NCI-H1092 treated with DMSO at 0.1 percent for 48 hours (cell line): Measurements from ENCODE around the gene GPR108.

ENCODE experiments used
- DNase-seq: peaks from one replicate; lab custom pipeline; 2025; lab: John Stamatoyannopoulos, UW

The GPR108 gene

DNA sequence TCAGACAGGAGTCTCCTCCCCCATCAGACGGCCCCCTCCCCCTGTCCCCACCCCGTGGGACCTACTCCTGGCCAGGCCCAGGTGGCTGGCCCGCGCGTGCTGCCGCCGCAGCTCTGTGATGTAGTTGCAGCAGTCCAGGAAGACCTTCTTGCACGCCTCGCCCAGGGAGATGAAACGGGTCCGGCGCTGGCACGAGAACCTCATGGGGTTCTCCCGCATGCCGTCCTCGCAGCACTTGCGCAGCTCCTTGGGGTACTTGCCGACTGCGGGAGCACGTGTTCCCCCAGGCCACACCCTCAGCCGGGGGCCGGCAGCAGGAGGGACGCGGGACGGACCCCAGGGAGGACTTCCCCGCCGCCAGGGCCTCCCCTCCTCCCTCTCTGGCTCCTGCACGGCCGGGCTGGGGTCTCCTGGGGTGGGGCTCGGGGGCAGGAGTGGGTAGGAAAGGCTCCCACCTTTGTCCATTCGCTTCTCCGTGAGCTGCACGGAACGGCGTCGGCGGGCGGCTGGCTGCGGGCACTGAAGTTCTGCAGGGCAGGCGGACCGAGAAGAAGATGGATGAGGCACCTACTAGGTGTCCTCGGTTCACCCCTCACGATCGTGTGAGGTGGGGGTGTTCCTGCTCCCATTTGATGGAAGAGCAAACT is 30.2 kb downstream of the GPR108 start:
- DNase-seq, result no peak

GRCh38 chr19:6706633-6706958 is 30.8 kb downstream of the GPR108 start:
- DNase-seq, result no peak

DNA sequence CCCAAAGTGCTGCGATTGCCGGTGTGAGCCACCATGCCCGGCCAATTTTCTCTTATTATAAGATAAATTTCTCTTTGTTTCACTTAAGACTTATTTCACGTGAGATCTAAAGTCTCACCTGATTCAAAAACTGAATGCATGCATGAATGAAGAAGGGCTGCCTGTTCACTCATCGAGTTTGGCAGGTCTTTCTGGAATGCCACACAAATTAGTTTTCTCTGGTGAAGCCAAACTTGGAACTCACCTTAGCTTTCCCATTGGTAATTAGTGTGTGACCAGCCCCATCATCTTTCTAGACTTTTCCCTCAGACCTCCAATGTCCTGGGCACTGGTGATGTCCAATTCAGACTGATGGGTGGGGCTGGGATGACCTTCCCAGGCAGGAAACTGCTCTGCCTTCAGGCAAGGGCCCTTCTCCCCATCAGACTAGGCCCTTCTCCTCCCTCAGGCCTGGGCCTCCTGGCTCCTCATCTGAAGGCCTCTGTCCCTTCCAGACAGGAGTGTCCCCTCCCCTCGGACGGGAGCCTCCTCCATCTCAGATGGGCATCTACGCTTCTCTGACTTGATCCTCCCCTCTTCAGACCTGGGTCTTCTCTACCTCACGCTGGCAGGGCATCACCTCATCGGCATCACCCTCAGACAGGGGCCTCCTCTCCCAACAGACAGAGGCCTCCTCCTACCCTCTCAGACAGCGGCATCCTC is 31.3 kb downstream of the GPR108 start:
- no peak for DNase-seq

- no peak for DNase-seq
Observed at GRCh38 chr19:6700586-6701316, 36.6 kb downstream of the GPR108 start.

DNA sequence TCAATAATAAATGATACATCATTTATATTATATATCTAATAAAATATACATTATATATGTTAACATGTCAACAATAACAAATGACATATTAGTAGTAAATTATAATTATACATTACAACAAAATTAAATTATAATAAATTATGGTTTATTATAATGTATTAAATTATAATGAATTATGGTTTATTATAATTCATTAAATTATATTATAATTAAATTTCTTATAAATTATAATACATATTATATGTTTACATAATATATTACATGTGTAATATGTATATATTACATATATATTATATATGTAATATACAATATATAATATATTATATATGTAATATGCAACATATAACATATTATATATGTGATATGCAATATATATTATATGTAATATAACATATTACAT is 37.4 kb downstream of the GPR108 start:
- DNase-seq, result no peak

- DNase-seq, result no peak
Observed at GRCh38 chr19:6697291-6697690, 40.1 kb downstream of the GPR108 start.

DNA sequence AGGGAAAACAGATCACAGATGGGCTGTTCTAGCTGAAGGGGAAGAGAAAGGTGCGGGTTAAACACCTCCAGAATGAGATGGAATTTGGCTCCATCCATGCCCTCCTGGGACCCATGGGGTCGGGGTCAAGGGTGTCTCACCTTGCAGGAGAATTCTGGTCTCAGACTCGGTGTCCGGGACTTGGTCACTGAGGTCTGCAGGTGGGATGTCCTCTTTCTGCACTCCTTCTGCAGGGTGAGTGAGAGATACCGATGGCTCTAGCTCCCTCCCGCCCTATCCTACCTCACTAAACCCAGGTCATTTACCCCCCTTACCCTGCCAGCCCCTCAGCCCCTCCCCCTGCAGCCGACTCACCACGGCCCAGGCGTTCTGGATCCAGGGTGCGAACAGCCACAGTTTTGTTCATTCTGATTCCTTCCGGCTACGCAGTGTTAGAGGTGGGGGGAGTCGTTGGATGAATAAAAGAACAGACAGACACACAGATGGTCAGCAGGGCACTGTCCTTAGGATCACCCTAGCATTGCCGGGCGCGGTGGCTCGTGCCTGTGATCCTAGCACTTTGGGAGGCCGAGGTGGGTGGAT is 41.0 kb downstream of the GPR108 start:
- no peak for DNase-seq

DNA sequence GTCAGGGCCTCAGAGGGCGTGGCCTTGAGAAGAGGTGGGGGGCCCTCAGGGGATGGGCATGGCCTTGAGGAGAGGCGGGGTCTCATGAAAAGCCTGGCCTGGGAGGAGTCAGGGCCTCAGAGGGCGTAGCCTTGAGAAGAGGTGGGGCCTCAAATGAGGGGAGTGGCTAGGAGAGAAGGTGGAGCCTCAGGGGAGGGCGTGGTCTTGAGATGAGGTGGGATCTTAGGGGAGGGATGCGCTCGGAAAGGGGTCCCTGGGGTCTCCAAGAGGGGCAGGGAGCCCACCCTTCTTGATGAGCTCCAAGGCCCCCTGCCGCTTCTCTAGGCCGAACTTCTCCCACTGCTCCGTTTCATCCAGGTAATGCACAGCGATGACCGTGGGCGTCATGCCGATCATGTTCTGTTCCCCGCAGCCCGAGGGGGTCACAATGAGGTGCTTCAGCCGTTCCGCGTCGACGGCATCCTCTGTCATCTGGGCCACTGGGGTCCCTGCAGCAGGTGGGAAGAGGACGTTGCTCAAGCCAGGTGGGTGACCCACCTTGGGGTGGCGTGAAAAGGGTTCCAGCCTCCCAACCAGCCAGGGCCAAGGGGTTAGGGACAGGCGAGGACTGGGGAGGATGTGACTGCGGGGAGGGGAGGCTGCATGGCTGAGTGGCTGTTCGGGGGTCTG is 43.1 kb downstream of the GPR108 start:
- no peak for DNase-seq

- DNase-seq, result no peak
Observed at GRCh38 chr19:6693681-6694080, 43.7 kb downstream of the GPR108 start.

GRCh38 chr19:6693056-6693471 is 44.3 kb downstream of the GPR108 start:
- no peak for DNase-seq

DNA sequence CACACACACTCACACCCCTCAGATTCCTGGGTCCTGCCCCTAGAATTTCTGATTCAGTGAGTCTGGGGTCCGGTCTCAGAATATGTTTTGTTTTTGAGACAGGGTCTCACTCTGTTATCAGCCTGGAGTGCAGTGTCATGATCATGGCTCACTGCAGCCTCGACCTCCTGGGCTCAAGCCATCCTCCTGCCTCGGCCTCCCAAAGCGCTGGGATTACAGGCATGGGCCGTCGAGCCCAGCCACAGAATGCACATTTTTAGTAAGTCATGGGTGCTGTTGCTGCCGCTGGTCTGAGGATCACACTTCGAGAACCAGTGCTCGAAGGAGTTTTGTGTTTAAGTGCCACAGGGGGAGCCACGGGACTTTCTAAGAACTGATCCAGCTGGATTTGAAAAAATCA is 45.4 kb downstream of the GPR108 start:
- DNase-seq, result no peak

- no peak for DNase-seq
Observed at GRCh38 chr19:6691342-6691741, 46.0 kb downstream of the GPR108 start.

- no peak for DNase-seq
Observed at GRCh38 chr19:6690160-6690885, 47.1 kb downstream of the GPR108 start.

- no peak for DNase-seq
Observed at GRCh38 chr19:6687114-6687513, 50.3 kb downstream of the GPR108 start.

- DNase-seq, result no peak
Observed at GRCh38 chr19:6686628-6686975, 50.8 kb downstream of the GPR108 start.

DNA sequence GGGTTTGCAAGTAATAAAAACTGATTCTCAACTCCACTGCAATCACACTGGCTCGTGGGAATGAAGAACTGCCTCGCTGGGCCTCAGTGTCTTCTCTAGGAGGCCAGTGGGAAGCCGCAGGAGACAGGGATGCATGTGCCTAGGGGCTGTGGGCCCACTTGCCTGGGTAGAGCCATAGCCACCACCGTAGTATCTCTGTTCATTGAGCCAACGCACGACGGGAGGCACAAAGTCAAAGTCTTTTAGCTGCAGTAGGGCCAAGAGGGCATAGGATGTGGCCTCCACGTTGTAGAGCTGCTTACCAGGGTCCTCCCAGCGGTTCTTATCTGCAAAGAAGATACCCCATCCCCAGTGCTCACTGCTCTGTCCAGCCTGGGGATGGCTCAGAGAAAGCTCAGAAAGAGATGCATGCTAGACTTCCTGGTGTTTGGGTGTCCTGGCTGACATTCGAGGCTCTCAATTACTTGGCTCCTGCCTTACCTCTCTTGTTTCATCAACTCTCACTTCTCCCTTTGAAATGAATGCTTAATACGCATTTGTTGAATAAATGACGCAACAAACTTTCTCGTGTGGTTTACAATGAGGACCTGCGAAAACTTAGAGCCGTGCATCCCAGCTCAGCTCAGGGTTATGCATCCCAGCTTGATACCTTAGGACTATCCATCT is 51.3 kb downstream of the GPR108 start:
- DNase-seq, result no peak

- no peak for DNase-seq
Observed at GRCh38 chr19:6685482-6685881, 51.9 kb downstream of the GPR108 start.

DNA sequence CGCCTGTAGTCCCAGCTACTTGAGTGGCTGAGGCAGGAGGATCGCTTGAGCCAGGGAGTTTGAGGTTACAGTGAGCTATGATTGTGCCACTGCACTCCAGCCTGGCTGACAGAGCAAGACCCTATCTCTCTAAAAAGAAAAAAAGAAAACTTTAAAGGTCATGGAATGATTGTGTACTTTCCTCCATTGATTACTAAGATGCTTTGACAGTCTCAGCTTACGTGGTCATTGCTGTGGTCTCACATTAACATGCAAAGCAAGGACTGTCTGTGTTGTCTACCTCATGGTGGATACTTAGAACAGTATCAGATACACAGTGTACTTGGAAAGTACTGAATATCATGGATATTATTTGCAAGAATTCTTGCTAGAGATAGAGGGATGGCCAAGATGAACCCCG is 53.4 kb downstream of the GPR108 start:
- no peak for DNase-seq

GRCh38 chr19:6682607-6683128 is 54.7 kb downstream of the GPR108 start:
- no peak for DNase-seq

DNA sequence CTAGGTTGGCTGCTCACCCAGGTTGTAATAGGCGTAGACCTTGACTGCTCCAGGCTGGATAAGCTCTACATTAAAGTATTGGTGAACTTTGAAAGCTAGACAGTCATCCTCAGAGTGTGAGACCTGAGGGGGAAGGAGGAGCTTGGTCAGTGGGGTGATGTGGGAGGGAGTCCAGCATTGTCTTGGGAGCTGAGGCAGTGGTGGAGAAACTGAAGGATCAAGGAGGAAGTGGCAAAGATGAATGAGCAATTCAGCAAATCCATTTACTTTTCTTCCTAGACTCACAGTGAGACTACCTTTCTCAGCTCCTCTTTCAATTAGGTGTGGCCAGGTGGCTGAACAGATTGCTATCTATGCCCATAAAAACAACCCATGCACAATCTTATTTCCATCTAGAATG is 57.2 kb downstream of the GPR108 start:
- no peak for DNase-seq
